Measurements from ENCODE around the gene LGMN.
A peak's percentile ranks its signal among the peaks of the same experiment; 100 is the strongest.

The LGMN gene

GRCh38 chr14:92724516-92725340 lies 23.7 kb downstream of the LGMN start:
- DNase-seq: no peak

GRCh38 chr14:92719890-92720323 lies 28.5 kb downstream of the LGMN start:
- DNase-seq: peak; percentile 9

- DNase-seq: no peak
These were observed 29.0 kb downstream of the LGMN start for GRCh38 chr14:92719421-92719820.

- DNase-seq: no peak
These were observed 29.8 kb downstream of the LGMN start for GRCh38 chr14:92718664-92719063.

GRCh38 chr14:92717571-92718042 lies 30.8 kb downstream of the LGMN start:
- no peak for DNase-seq

- no peak for DNase-seq
These were observed 32.3 kb downstream of the LGMN start for GRCh38 chr14:92716131-92716530.

GRCh38 chr14:92714739-92715307 lies 33.6 kb downstream of the LGMN start:
- DNase-seq: peak; percentile 83

- DNase-seq: no peak
These were observed 35.8 kb downstream of the LGMN start for GRCh38 chr14:92712654-92713051.

GRCh38 chr14:92711976-92712653 lies 36.3 kb downstream of the LGMN start:
- no peak for DNase-seq

GRCh38 chr14:92710001-92710341 lies 38.5 kb downstream of the LGMN start:
- no peak for DNase-seq

GRCh38 chr14:92709340-92710000 lies 39.0 kb downstream of the LGMN start:
- DNase-seq: no peak

GRCh38 chr14:92706386-92706785 lies 42.0 kb downstream of the LGMN start:
- no peak for DNase-seq

GRCh38 chr14:92704821-92705220 lies 43.6 kb downstream of the LGMN start:
- no peak for DNase-seq

GRCh38 chr14:92704036-92704804 lies 44.2 kb downstream of the LGMN start:
- DNase-seq: no peak

- no peak for DNase-seq
These were observed 44.9 kb downstream of the LGMN start for GRCh38 chr14:92703516-92703915.

- DNase-seq: no peak
These were observed 45.9 kb downstream of the LGMN start for GRCh38 chr14:92702441-92702918.

GRCh38 chr14:92701826-92702225 lies 46.6 kb downstream of the LGMN start:
- no peak for DNase-seq

- no peak for DNase-seq
These were observed 50.0 kb downstream of the LGMN start for GRCh38 chr14:92698393-92698792.

GRCh38 chr14:92696366-92696765 lies 52.1 kb downstream of the LGMN start:
- no peak for DNase-seq

GRCh38 chr14:92695562-92695961 lies 52.9 kb downstream of the LGMN start:
- no peak for DNase-seq

GRCh38 chr14:92694807-92695206 lies 53.6 kb downstream of the LGMN start:
- peak; percentile 7 for DNase-seq

GRCh38 chr14:92693998-92694795 lies 54.2 kb downstream of the LGMN start:
- DNase-seq: peak; percentile 97
